ENCODE measurements around the gene COA4.

COA4 gene

GRCh38 chr11:73876424-73877310 lies at the start of gene COA4, which contains the start of gene PAAF1:
TSS of gene COA4 (minus strand) at chr11:73876846. CDS start at chr11:73873378, 3,468 bp downstream.
TSS of gene PAAF1 (plus strand) at chr11:73876999. CDS start at chr11:73877022, 23 bp downstream.
- peak within 1 kb of the TSS; percentile 78 for H3K4me3 ChIP-seq (replicated peaks; ENCODE audit: low read depth, low read length)
- TF ChIP-seq CTCF (IDR thresholded peaks at IDR 0.05; ENCODE audit: low read depth, low read length, missing control alignments): no peak
- peak; percentile 94 for DNase-seq (ENCODE audit: extremely low read depth, low read depth)

DNA sequence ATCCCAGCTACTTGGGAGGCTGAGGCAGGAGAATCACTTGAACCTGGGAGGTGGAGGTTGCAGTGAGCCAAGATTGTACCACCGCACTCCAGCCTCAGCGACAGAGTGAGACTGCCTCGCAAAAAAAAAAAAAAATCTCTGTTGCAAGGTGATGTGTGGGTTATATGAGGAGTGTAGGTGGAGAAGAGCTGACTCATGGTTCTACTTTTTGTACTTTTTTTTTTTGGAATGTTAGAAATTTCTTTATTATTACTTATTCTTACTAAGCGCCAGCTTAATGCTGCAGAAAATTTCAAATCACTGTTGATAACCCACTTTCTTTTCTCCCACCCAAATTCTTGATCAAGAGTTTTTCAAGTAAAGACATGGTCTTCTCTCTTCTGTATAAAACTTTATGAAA lies 44.5 kb upstream of the COA4 start:
- TF ChIP-seq CTCF (IDR thresholded peaks at IDR 0.05; ENCODE audit: low read depth, low read length, missing control alignments): no peak
- DNase-seq (ENCODE audit: extremely low read depth, low read depth): no peak
- no peak overlapping the region for H3K4me3 ChIP-seq (replicated peaks; ENCODE audit: low read depth, low read length)

DNA sequence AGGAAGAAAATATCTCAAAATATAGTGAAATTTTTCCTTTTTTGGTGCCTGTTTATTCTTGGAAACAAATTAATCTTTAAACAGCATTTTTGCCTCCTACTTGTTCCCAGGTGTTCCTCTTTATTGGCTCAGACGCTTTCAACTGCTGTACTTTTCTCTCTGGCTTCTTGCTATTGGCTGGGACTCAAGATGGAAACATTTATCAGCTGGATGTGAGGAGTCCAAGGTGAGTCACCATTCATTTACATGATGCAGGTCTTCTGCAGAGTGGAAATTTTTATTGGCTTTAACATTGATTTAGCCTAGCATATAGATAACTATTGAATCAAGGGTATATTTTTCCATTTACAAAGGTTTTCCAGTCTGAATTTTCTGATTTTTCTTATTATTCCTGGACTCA lies 39.8 kb upstream of the COA4 start:
- H3K4me3 ChIP-seq (replicated peaks; ENCODE audit: low read depth, low read length): no peak overlapping the region
- DNase-seq (ENCODE audit: extremely low read depth, low read depth): peak; percentile 15
- no peak for TF ChIP-seq CTCF (IDR thresholded peaks at IDR 0.05; ENCODE audit: low read depth, low read length, missing control alignments)

DNA sequence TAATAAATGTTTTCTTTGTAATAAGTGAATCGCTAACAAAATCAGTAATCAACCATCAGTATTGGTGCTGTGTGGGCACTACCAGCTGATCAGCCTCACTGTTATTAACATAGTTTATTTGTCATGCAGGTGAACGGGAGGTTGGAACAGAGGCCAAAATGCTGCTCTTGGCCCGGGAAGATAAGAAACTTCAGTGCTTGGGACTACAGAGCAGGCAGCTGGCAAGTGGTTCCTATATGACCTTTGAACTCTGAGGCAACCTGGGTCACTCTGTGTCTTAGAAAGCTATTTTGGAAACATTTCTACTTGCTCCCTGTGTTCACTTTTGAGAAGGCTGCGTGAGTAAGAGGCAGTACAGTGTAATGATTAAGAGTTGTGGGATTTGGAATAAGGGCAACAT lies 37.6 kb upstream of the COA4 start:
- TF ChIP-seq CTCF (IDR thresholded peaks at IDR 0.05; ENCODE audit: low read depth, low read length, missing control alignments): no peak
- DNase-seq (ENCODE audit: extremely low read depth, low read depth): no peak
- no peak overlapping the region for H3K4me3 ChIP-seq (replicated peaks; ENCODE audit: low read depth, low read length)

GRCh38 chr11:73913472-73913871 lies 36.8 kb upstream of the COA4 start:
- TF ChIP-seq CTCF (IDR thresholded peaks at IDR 0.05; ENCODE audit: low read depth, low read length, missing control alignments): no peak
- DNase-seq (ENCODE audit: extremely low read depth, low read depth): no peak
- no peak overlapping the region for H3K4me3 ChIP-seq (replicated peaks; ENCODE audit: low read depth, low read length)

- H3K4me3 ChIP-seq (replicated peaks; ENCODE audit: low read depth, low read length): no peak overlapping the region
- DNase-seq (ENCODE audit: extremely low read depth, low read depth): no peak
- TF ChIP-seq CTCF (IDR thresholded peaks at IDR 0.05; ENCODE audit: low read depth, low read length, missing control alignments): no peak
Observed at GRCh38 chr11:73912026-73912425, 35.4 kb upstream of the COA4 start.
